ACC112 (cell line): ENCODE results near the gene PCSK5.

Experiments used
- H2AFZ ChIP-seq: fragments of 200-600 bp; sonication (generic); one replicate; pipeline ENCODE4 v1.6.0; 2017; ENCODE audit warnings: antibody characterized with exemption, low read length; ENCODE audit not compliant: unreplicated experiment
- H3K27ac ChIP-seq: fragments of 200-600 bp; sonication (generic); 2 replicates; pipeline ENCODE4 v1.5.1; 2014; ENCODE audit warnings: low read depth, mild to moderate bottlenecking, antibody characterized with exemption, low read length, moderate library complexity
- H3K27me3 ChIP-seq: fragments of 200-600 bp; sonication (generic); 2 replicates; pipeline ENCODE4 v1.6.1; 2014; ENCODE audit warnings: mild to moderate bottlenecking, antibody characterized with exemption, low read length, moderate library complexity, mixed read lengths; ENCODE audit not compliant: insufficient read depth
- H3K36me3 ChIP-seq: fragments of 200-600 bp; sonication (generic); 2 replicates; pipeline ENCODE4 v1.6.1; 2016; ENCODE audit warnings: mild to moderate bottlenecking, antibody characterized with exemption, low read length, moderate library complexity, mixed read lengths; ENCODE audit not compliant: insufficient read depth
- H3K4me1 ChIP-seq: fragments of 200-600 bp; sonication (generic); one replicate; pipeline ENCODE4 v1.6.1; 2016; ENCODE audit warnings: low read length, mixed read lengths; ENCODE audit not compliant: insufficient read depth, unreplicated experiment, control insufficient read depth
- H3K4me3 ChIP-seq: fragments of 200-600 bp; sonication (generic); 2 replicates; pipeline ENCODE4 v1.5.1; 2014; ENCODE audit warnings: mild to moderate bottlenecking, low read depth, low read length
- H3K79me2 ChIP-seq: fragments of 200-600 bp; sonication (generic); one replicate; pipeline ENCODE4 v1.6.0; 2016; ENCODE audit warnings: low read length; ENCODE audit not compliant: control insufficient read depth, unreplicated experiment, insufficient read depth

The PCSK5 gene

DNA sequence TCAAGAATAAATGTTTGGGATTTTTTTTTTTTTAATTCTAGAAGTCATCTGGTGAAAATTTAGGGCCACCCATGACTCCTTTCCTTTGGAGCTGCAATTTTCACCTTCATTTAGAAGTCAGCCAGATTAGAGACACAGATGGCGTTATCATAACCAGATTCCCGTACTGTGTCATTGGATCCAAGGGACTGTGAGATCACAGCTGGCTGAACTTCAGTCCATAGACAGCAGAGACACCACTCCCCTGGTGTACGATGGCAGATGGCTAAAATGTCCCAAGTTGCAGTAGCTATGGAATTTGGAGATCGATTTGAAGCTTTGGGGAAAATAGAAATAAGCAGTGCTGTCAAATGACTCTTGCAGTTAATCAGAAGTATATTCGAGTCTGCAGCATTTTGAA is 287.5 kb downstream of the PCSK5 start:
- Histone ChIP-seq H3K4me1 (peaks cover 7% of the 10 kb centered on the region), H3K4me3 (no peak overlapping the region), H3K79me2 (no peaks in the 10 kb centered on the region), H3K27ac (no peak overlapping the region), H3K27me3 (no peaks in the 10 kb centered on the region), H3K36me3 (no peaks in the 10 kb centered on the region), H2AFZ (no peak overlapping the region)

DNA sequence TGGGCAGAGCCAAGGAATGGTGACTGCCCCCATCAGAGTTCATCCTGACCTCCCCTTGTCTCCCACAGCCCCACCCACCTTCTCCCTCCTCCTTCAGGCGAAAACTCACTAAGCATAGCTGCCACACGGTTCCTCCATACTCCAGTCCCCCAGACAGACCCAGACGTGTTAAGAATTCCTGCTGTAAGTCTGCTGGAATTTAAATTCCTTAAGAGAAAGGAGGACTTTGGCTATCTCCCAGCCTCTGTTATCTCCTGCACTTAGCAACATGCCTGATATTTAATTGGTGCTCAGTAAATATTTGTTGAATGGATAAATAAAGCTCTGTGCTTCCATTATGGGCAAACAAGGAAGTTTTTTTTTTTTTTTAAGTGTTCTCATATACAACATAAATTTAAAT is 290.1 kb downstream of the PCSK5 start:
- no peak overlapping the region for H3K27ac ChIP-seq
- H2AFZ ChIP-seq = no peak overlapping the region
- H3K4me3 ChIP-seq = no peak overlapping the region
- H3K36me3 ChIP-seq = no peaks in the 10 kb centered on the region
- no peaks in the 10 kb centered on the region for H3K27me3 ChIP-seq
- peaks cover 7% of the 10 kb centered on the region for H3K4me1 ChIP-seq
- no peaks in the 10 kb centered on the region for H3K79me2 ChIP-seq

DNA sequence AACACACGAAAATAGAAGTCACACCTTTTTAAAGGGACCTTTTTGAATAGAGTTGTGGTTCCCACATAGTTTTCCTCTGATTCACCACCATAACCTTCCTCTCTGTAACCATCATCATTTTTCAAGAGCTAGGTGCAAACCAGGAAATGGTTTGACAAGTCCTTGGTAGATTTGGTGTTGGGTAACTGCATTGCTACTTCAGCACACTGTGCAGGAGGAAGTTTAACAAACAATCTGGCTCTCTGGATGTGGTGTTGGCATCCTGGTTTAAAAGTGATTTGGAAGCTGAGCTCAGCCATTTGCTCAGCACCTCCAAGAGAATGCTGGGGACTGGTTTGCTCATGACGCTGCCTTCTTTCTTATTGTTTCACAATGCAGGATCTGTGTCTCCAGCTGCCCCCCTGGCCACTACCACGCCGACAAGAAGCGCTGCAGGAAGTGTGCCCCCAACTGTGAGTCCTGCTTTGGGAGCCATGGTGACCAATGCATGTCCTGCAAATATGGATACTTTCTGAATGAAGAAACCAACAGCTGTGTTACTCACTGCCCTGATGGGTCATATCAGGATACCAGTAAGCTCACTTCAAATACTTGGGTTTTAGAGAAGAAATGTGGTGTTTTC is 290.7 kb downstream of the PCSK5 start:
- peaks cover 7% of the 10 kb centered on the region for H3K4me1 ChIP-seq
- no peak overlapping the region for H3K4me3 ChIP-seq
- H3K27ac ChIP-seq = no peak overlapping the region
- no peaks in the 10 kb centered on the region for H3K79me2 ChIP-seq
- H3K36me3 ChIP-seq = no peaks in the 10 kb centered on the region
- no peak overlapping the region for H2AFZ ChIP-seq
- H3K27me3 ChIP-seq = no peaks in the 10 kb centered on the region

DNA sequence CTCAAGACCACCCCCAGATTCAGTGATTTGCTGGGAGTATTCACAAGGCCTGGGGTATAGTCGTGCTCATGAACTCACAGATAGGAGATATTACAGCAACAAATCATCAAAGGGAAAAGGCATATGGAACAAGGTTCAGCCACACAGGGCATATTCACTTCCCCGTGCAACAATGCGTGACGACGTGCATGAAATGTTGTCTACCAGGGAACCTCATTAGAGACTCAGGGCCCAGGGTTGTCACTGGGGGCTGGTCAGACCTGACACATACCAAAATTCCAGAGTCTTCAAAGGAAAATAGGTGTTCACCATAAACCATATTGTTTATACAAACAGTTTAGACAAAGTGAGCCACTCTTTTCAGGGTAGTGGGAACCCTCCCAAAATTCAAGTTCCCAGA is 291.3 kb downstream of the PCSK5 start:
- no peaks in the 10 kb centered on the region for H3K36me3 ChIP-seq
- H3K79me2 ChIP-seq = no peaks in the 10 kb centered on the region
- H3K4me3 ChIP-seq = no peak overlapping the region
- H3K4me1 ChIP-seq = peaks cover 7% of the 10 kb centered on the region
- H3K27ac ChIP-seq = no peak overlapping the region
- no peaks in the 10 kb centered on the region for H3K27me3 ChIP-seq
- H2AFZ ChIP-seq = no peak overlapping the region

DNA sequence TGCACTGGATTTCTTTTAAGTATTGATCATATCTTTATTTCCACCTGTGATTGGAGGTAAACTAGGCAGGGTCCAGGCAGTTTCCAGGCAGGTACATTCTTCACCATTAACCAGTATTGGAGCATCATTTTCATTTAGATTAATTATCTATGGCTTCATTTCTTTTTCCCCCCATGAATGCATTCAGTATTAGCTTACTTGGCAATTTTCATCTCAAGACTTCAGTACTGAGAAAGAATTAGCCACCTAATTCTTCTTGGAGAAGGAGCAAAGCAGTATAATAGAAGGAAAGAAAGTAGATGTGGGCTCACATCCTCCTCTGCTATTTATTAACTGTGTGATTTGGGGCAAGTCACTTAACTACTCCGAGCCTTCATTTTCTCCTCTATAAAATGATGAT is 295.0 kb downstream of the PCSK5 start:
- H3K79me2 ChIP-seq = no peaks in the 10 kb centered on the region
- H2AFZ ChIP-seq = no peak overlapping the region
- peaks cover 7% of the 10 kb centered on the region for H3K4me1 ChIP-seq
- H3K4me3 ChIP-seq = no peak overlapping the region
- no peaks in the 10 kb centered on the region for H3K36me3 ChIP-seq
- no peak overlapping the region for H3K27ac ChIP-seq
- H3K27me3 ChIP-seq = no peaks in the 10 kb centered on the region

DNA sequence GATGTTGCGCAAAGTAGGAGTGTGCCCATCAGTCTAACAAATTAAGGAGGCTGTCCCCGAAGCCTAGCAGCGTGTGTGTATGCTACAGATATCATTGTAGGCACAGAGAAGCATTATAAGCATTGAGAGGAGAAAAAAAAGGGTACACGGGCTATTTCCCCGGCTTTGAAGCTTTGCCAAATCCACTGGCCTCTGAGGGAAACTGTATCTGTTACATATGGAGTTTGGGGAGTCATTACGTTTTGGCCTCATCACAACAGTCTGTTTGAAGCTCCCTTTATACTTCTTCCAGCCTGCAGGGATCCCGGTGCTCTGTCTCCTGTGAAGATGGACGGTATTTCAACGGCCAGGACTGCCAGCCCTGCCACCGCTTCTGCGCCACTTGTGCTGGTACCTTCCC is 297.8 kb downstream of the PCSK5 start:
- Histone ChIP-seq H2AFZ (no peak overlapping the region), H3K36me3 (no peaks in the 10 kb centered on the region), H3K79me2 (no peaks in the 10 kb centered on the region)

DNA sequence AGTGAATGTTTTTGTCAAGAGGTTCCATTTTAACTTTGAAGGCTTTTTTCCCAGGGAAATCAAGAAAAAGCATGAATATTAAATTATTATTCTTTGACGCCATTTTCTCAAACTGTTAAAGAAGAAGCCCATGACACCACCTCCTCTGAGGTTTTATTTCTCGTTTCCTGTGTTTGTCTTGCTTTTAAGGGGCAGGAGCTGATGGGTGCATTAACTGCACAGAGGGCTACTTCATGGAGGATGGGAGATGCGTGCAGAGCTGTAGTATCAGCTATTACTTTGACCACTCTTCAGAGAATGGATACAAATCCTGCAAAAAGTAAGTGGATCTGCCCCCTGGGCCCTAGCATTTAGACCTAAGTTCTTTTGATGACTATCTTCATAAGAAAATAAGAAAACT is 298.4 kb downstream of the PCSK5 start:
- H3K36me3 ChIP-seq = no peaks in the 10 kb centered on the region
- no peak overlapping the region for H3K4me3 ChIP-seq
- no peaks in the 10 kb centered on the region for H3K4me1 ChIP-seq
- no peak overlapping the region for H2AFZ ChIP-seq
- H3K79me2 ChIP-seq = no peaks in the 10 kb centered on the region
- no peaks in the 10 kb centered on the region for H3K27me3 ChIP-seq
- H3K27ac ChIP-seq = no peak overlapping the region

More for the DNA sequence above, 297.8 kb downstream of the PCSK5 start:
- no peaks in the 10 kb centered on the region for H3K4me1 ChIP-seq
- no peak overlapping the region for H3K4me3 ChIP-seq
- no peaks in the 10 kb centered on the region for H3K27me3 ChIP-seq
- H3K27ac ChIP-seq = no peak overlapping the region

DNA sequence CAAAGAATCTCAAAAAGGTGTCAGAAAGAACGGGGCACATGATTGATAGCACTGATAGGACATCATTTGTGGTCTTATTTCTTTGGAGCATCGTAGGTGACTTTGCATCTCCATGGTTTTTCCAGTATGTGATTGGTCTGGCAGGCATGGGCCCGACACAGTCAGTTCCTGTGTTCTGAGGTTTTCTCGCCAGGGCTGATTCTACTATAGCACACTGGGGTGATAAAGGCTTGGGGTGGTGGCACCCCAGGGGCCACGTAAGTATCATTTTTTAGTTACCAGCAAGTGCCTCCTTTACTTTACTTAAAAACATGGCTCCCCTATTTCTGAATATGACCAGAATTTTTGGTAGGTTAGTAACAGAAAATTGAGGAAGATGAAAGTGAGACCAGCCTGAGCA is 301.0 kb downstream of the PCSK5 start:
- no peak overlapping the region for H3K4me3 ChIP-seq
- no peaks in the 10 kb centered on the region for H3K27me3 ChIP-seq
- no peaks in the 10 kb centered on the region for H3K36me3 ChIP-seq
- no peak overlapping the region for H3K27ac ChIP-seq
- no peaks in the 10 kb centered on the region for H3K4me1 ChIP-seq
- H3K79me2 ChIP-seq = no peaks in the 10 kb centered on the region
- H2AFZ ChIP-seq = no peak overlapping the region

DNA sequence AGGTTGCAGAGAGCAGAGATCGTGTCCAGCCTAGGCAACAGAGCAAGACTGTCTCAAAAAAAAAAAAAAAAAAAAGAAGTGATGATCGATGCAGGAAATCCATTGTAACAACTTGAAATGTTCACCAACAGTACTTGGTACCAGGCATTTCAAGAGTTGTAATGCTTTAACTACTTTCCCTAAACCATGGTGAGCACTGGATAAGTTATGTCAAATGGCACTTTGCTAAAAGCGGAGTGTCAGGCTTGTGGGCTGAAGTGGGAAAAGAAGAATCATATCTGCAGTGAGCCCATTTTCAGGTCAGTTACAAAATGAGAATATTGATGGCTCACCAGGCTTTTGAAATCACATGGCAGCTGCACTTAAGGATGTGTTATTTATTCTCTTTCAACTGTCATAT is 301.5 kb downstream of the PCSK5 start:
- Histone ChIP-seq H3K27me3 (no peaks in the 10 kb centered on the region), H3K4me1 (no peaks in the 10 kb centered on the region), H2AFZ (no peak overlapping the region), H3K79me2 (no peaks in the 10 kb centered on the region), H3K27ac (no peak overlapping the region), H3K36me3 (no peaks in the 10 kb centered on the region), H3K4me3 (no peak overlapping the region)

DNA sequence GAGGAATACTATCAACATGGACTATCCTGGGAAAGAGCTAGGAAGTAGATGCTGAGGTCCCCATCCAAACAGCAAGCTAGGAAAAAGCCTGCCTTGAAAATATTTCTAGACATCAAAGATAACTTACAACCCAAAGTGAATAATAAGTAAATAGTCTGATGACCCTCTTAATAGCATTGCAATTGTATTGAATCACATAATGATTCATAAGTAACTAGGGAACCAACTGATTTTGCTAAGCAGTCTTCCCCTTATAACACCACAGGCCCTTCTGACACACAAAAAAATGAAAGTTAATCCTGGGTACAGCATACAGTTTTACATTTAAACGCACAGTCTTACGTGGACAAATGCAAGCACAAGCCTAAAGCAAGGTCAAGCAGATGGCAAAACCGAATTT is 304.4 kb downstream of the PCSK5 start:
- Histone ChIP-seq H3K36me3 (no peaks in the 10 kb centered on the region), H3K4me3 (no peak overlapping the region), H3K27ac (no peak overlapping the region), H3K4me1 (no peaks in the 10 kb centered on the region), H2AFZ (no peak overlapping the region), H3K79me2 (no peaks in the 10 kb centered on the region), H3K27me3 (no peaks in the 10 kb centered on the region)

DNA sequence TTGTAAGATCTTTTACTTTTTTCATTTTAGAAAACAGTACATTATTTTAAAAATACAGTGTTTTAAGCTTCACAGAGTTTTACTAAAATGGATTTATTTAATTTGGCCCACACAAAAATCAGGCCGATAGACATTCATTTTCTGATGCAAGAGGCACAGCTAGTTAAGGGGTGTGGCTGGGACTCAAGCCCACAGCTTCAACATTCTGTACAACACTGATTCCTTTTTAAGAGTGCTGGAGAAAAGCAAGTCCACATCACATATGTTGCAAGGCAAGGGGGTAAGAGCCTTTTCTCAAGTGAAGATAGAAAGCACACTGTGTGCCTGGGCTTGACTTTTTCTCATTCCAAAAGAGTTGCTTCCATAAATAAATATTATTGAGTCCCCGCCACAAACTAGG is 307.9 kb downstream of the PCSK5 start:
- Histone ChIP-seq H3K36me3 (no peaks in the 10 kb centered on the region), H3K4me3 (no peak overlapping the region), H2AFZ (no peak overlapping the region), H3K27me3 (peaks cover 2% of the 10 kb centered on the region; the same call in 1 of the 2 replicates), H3K4me1 (no peaks in the 10 kb centered on the region), H3K79me2 (no peaks in the 10 kb centered on the region), H3K27ac (no peak overlapping the region)
